Measurements from ENCODE around the gene TRMU.

DNA sequence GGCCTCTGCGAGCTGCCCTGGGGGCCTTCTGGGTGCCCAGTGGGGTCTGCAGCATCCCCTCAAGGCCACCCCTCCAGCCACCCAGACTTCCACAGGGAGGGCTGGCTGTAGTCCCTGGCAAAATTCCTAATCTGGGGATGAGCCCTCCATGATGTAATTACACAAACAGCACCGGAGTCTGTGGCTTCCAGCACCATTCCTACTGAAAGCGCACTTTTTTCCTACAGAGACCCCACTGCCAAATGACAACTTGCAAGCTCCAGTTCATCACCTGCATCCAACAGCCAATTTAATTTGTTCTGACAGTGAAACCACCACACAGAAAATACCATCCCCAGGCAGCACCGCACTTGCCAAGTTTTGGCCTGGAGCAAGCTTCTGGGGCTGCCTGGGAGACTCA lies 70.4 kb downstream of the TRMU start:
- TF ChIP-seq, protein P1, sequence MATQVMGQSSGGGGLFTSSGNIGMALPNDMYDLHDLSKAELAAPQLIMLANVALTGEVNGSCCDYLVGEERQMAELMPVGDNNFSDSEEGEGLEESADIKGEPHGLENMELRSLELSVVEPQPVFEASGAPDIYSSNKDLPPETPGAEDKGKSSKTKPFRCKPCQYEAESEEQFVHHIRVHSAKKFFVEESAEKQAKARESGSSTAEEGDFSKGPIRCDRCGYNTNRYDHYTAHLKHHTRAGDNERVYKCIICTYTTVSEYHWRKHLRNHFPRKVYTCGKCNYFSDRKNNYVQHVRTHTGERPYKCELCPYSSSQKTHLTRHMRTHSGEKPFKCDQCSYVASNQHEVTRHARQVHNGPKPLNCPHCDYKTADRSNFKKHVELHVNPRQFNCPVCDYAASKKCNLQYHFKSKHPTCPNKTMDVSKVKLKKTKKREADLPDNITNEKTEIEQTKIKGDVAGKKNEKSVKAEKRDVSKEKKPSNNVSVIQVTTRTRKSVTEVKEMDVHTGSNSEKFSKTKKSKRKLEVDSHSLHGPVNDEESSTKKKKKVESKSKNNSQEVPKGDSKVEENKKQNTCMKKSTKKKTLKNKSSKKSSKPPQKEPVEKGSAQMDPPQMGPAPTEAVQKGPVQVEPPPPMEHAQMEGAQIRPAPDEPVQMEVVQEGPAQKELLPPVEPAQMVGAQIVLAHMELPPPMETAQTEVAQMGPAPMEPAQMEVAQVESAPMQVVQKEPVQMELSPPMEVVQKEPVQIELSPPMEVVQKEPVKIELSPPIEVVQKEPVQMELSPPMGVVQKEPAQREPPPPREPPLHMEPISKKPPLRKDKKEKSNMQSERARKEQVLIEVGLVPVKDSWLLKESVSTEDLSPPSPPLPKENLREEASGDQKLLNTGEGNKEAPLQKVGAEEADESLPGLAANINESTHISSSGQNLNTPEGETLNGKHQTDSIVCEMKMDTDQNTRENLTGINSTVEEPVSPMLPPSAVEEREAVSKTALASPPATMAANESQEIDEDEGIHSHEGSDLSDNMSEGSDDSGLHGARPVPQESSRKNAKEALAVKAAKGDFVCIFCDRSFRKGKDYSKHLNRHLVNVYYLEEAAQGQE (IDR thresholded peaks at IDR 0.05) = no peak
- TF ChIP-seq GABPA (IDR thresholded peaks at IDR 0.05 in 1 of 2, conservative IDR thresholded peaks at IDR 0.05 in 1 of 2) (no peak), TAF1 (conservative IDR thresholded peaks at IDR 0.05) (no peak), JUND (IDR thresholded peaks at IDR 0.05) (no peak), SP1 (IDR thresholded peaks at IDR 0.05) (no peak), YY1 (IDR thresholded peaks at IDR 0.05) (no peak), HNF4G (IDR thresholded peaks at IDR 0.05) (no peak), FOXA1 (IDR thresholded peaks at IDR 0.05) (no peak), RAD21 (IDR thresholded peaks at IDR 0.05) (no peak)
- TF ChIP-seq, protein P2, sequence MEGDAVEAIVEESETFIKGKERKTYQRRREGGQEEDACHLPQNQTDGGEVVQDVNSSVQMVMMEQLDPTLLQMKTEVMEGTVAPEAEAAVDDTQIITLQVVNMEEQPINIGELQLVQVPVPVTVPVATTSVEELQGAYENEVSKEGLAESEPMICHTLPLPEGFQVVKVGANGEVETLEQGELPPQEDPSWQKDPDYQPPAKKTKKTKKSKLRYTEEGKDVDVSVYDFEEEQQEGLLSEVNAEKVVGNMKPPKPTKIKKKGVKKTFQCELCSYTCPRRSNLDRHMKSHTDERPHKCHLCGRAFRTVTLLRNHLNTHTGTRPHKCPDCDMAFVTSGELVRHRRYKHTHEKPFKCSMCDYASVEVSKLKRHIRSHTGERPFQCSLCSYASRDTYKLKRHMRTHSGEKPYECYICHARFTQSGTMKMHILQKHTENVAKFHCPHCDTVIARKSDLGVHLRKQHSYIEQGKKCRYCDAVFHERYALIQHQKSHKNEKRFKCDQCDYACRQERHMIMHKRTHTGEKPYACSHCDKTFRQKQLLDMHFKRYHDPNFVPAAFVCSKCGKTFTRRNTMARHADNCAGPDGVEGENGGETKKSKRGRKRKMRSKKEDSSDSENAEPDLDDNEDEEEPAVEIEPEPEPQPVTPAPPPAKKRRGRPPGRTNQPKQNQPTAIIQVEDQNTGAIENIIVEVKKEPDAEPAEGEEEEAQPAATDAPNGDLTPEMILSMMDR (IDR thresholded peaks at IDR 0.05; ENCODE audit: low read depth, low read length, missing input control) = no peak
- TF ChIP-seq, protein P3, sequence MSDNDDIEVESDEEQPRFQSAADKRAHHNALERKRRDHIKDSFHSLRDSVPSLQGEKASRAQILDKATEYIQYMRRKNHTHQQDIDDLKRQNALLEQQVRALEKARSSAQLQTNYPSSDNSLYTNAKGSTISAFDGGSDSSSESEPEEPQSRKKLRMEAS (IDR thresholded peaks at IDR 0.05) = no peak
- TF ChIP-seq, protein P4, sequence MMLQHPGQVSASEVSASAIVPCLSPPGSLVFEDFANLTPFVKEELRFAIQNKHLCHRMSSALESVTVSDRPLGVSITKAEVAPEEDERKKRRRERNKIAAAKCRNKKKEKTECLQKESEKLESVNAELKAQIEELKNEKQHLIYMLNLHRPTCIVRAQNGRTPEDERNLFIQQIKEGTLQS (IDR thresholded peaks at IDR 0.05) = no peak
- TF ChIP-seq, protein P5, sequence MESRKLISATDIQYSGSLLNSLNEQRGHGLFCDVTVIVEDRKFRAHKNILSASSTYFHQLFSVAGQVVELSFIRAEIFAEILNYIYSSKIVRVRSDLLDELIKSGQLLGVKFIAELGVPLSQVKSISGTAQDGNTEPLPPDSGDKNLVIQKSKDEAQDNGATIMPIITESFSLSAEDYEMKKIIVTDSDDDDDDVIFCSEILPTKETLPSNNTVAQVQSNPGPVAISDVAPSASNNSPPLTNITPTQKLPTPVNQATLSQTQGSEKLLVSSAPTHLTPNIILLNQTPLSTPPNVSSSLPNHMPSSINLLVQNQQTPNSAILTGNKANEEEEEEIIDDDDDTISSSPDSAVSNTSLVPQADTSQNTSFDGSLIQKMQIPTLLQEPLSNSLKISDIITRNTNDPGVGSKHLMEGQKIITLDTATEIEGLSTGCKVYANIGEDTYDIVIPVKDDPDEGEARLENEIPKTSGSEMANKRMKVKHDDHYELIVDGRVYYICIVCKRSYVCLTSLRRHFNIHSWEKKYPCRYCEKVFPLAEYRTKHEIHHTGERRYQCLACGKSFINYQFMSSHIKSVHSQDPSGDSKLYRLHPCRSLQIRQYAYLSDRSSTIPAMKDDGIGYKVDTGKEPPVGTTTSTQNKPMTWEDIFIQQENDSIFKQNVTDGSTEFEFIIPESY (IDR thresholded peaks at IDR 0.05) = no peak

All from liver (tissue), 3 donors.